HG02798 (cell line): ENCODE measurements around the gene TTC21A.
A peak's percentile ranks its signal among the peaks of the same experiment; 100 is the strongest.

Source experiments
- ATAC-seq: cut with Tn5 transposase; IDR thresholded peaks from one replicate; pipeline ENCODE4 v1.9.1; 2021; ENCODE audit warnings: mild to moderate bottlenecking; ENCODE audit not compliant: unreplicated experiment, poor library complexity

The TTC21A gene

GRCh38 chr3:39173318-39174125 is 66.0 kb downstream of the TTC21A start:
- ATAC-seq = no peak

- ATAC-seq = no peak
Observed at GRCh38 chr3:39176025-39176714, 68.7 kb downstream of the TTC21A start.

GRCh38 chr3:39177708-39178332 is 70.3 kb downstream of the TTC21A start:
- ATAC-seq = peak; percentile 45

GRCh38 chr3:39178553-39178952 is 71.1 kb downstream of the TTC21A start:
- ATAC-seq = no peak

GRCh38 chr3:39180183-39180545 is 72.7 kb downstream of the TTC21A start:
- ATAC-seq = no peak

- ATAC-seq = peak; percentile 93
Observed at GRCh38 chr3:39180546-39181346, 73.3 kb downstream of the TTC21A start.

GRCh38 chr3:39181408-39182335 is 74.2 kb downstream of the TTC21A start:
- no peak for ATAC-seq

GRCh38 chr3:39183211-39184080 is 76.0 kb downstream of the TTC21A start:
- ATAC-seq = no peak

- no peak for ATAC-seq
Observed at GRCh38 chr3:39184081-39184967, 76.8 kb downstream of the TTC21A start.

- no peak for ATAC-seq
Observed at GRCh38 chr3:39184968-39185285, 77.4 kb downstream of the TTC21A start.

- ATAC-seq = no peak
Observed at GRCh38 chr3:39185326-39185958, 78.0 kb downstream of the TTC21A start.

- no peak for ATAC-seq
Observed at GRCh38 chr3:39185959-39186691, 78.6 kb downstream of the TTC21A start.

GRCh38 chr3:39186692-39187151 is 79.2 kb downstream of the TTC21A start:
- no peak for ATAC-seq

GRCh38 chr3:39187372-39188155 is 80.1 kb downstream of the TTC21A start:
- ATAC-seq = no peak
